ENCODE measurements around the gene PWWP2B.

PWWP2B gene

DNA sequence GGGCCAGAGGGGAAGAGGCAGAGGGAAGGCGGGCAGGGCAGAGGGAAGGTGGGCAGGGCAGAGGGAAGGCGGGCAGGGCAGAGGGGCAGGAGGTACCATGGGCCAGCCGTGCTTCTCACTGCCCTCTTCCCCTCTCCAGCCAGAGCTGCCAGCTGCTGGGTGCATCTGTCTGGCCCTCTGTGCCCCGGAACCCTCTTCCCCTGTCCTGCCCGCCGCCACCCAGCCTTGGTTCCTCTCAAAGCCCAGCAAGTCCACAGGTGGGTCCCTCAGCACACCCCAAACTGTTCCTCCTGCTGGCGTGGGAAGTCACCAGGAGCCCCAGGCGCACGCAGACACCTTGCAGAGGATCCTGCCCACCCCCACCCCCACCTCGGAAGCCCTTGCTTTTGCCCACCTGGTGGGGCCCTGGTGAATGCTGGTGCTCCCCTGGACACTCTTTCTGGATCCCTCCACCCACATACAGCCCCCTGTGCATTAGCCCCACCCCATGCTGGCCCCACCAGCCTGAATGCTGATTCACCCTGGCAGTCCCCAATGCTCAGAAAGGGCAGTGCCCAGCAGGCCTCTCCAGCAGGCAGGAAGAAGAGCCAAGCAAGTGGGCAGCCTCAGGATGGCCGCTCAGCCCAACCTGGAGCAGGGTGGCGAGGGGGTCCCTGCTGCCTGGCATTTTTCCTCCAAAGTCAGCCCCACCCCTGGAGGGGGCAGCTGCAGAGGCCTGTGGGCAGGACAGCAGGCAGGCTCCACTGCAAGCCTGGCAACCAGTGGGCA is 1.9 kb upstream of the PWWP2B start:
- DNase-seq (ENCODE audit: low spot score): no peak

DNA sequence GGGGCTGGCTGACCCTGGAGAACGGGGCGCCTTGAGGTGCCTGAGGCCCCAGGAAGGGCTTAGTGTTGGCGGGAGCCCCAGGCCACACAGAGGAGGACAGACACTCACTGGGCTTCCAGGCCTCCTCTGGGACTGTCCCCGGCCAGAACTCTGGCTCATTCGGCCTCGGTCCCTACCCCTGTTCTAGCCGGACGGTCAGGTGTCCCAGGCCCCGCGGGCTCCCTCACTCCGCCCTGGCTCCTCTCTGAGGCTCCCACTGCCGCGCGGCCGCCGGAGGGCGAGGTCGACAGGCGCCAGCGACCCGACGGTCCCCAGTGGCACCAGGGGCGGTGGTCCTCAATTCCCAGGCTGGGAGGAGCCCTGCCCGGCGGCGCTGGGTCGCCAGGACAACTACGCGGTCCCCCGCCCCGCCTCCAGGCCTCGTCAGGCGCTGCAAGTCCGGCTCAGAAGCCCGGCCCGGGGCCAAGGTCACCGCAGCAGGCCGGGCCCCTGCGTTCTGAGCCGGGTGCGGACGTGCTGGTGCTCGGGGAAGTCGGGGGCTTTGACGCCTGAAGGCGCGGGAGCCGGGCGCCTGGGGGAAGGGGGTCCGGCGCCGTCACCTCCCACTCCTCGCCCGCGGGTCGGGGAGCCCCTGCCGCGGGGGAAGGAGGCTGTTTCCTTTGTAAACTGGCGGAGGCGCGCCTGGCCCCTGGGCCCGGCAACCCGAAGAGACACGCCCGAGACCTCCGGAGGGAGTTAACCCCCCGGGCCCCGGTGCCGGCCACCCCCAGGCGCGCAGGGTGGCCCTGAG is 1.1 kb upstream of the PWWP2B start:
- no peak for DNase-seq (ENCODE audit: low spot score)

DNA sequence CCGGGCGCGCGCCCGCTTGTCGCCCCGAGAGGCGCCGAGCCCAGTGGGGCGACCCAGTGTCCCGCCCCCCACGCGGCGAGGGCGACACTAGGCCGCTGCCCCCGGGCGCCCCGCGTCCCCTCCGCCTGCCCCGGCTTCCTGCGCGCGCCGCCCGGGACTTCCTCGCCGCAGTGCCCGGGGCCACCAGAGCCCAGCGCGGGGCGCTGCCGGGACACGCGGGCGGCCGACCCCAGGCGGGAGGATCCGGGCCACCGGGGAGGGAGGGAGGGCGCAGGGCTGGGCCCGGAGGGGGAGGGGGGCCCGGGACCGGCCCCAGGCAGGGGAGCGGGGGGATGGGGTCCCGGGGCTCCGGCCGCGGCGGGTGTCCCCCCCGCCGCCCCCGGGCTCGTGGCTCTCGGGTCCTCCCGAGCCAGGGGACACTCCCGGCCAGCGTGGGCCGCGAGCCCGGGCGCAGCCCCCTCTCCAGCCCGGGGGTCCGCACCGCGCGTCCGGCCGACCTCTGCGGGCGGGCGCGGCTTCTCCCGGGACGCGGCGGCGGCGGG is 435 bp upstream of the PWWP2B start:
- peak; percentile 67 for DNase-seq (ENCODE audit: low spot score)

DNA sequence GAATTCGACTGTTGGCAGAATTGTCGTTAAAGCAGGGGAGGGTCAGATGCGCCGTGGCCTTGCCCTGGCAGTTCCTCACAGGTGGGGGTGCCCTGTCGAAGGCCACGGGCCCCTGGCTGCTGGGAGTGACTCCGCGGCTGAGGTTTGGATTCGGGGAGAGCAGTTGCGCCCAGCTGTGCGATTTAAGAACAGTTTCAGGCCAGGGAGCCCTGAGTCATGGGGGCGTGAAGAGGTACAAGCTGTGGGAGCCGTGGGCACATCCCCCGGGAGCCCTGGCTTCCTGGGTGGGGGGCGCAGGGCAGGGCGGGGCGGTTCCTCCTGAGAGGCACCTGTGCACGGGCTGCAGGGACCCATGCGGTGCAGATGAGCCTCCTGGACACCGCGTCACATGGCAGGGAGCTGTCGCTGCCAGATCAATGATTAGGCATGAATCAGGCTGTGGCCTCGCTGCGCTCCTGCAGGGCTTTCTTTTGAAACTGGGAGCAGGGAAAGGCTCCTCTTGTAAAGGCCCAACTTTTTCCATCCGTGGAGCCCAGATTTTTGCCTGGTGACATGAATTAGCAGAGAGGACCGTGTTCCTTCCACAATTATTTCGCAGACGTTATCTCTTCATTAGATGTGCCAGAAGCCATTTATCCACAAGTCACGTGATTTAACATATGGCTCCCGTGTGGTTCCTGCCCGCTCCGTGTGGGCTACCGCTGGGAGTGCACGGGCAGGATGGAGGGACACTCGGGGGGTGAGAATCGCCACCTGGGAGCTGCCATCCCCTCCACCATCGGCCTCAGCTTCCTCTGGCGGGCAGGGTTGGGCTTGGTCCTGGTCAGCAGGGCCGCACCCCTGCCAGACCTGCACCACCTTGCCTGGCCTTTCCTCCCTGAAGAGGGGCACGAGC is 918 bp downstream of the PWWP2B start:
- no peak for DNase-seq (ENCODE audit: low spot score)

DNA sequence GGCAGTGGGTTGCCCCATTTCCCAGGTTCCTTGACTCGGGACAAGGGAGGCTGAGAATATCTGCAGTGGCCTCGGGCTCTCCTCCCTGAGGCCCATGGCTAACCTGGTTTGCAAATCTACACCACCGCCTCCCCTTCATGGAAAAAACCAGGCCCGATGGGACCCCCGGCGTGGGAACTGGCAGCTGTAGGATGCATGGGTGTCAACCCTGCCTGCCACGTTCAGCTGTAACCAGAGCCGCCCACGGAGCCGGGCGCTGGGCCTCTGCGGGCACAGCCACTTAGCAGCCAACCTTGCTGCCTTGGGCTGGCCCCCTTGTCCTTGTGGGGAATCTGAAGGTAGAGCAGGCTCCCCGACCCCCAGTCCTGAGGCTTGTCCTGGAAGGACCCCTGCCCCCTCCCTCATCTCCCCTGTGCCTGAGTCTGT is 1.6 kb downstream of the PWWP2B start:
- no peak for DNase-seq (ENCODE audit: low spot score)

DNA sequence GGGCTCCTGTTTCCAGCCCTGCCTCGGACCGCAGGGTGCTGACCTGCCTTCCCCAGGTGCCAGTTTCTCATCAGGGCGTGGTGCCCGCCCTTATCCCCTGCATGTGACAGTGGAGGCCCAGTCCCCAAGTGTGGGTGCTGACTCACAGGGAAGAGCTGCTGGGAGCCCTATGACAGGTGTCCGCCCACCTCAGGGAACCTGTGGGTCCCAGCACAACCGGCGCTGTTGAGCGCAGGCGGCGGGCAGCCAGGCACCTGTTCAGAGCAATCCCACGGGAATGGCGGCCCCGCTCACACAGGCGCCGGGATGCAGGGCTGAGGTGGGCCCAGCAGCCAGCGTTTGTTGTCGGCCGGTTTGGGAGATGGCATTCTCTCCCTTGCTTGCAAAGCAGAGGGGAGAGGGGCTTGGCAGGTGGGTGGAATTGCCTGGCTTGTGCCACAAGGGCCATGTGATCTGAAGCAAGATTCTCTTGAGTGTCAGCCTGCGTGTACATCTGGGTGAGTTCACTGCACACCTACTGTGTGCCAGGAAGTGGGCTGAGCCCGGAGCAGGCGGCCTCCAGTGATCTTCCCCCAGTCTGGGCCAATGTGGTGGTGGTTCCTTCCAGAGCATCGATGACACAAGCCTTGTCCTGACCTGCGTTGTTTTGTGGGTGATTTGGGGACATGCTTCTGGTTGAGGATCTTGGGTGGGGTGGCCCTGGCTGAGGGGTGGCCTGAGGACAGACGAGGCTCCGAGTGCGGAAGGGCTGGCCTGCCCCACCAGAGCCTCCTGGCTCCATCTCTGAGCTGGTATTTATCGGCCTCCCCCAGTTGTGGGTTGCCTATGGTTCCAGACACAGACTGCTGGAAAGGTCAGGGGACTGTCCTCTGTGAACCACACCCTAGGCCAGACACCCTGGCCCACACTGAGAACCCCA is 2.4 kb downstream of the PWWP2B start:
- DNase-seq (ENCODE audit: low spot score): no peak

DNA sequence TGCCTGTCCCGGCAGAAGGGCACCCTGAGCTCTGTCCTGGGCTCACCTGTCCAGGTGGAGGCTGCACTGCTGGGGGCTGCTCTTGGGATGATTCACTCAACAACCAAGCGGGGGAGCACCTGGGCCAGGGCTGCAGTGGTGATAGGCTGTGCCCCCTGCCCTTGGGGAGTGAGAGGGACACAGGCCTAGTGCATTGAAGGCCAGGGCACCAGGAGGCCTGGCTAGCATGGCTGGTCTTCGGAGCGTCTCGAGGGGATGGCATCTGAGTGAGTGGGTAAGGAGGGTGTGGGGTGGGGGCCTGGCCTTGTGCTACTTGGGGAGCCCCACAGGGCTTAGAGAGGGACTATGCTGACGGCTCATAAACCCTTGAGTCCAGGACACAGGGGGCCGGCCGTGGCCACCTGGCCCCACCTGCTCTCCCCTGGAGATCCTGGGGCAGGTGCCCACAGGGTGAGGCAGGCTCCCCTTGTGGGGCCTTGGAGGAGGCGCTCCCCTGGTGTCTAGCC is 3.1 kb downstream of the PWWP2B start:
- no peak for DNase-seq (ENCODE audit: low spot score)

DNA sequence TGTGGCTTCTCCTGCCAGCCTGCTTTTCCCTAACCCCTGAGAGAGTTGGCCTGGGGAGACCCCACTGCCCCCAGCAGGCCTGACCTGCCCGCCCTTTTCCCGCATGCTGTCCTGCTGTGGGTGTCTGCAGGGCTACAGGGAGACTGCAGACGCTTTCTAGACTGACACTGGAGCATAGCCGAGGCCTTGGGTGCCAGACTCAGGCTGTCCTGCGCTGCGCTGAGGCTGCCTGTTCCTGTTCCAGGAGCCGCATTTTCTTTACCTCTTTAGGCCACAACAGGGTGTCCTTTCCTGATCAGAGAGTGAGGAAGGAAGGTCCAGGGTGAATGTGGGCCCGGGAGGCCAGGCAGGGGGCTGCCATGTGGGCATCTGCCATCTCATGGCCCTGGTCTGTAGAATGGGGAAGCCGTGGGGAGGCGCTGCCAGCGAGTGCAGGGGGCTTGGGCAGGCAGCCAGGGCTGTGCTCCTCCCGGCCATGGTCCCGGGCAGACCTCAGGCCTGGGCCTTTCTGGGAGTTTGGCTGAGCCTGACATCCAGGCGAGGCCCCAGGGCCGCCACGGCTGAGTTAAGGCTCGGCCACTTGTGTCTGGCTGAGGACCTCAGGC is 3.6 kb downstream of the PWWP2B start:
- DNase-seq (ENCODE audit: low spot score): no peak

DNA sequence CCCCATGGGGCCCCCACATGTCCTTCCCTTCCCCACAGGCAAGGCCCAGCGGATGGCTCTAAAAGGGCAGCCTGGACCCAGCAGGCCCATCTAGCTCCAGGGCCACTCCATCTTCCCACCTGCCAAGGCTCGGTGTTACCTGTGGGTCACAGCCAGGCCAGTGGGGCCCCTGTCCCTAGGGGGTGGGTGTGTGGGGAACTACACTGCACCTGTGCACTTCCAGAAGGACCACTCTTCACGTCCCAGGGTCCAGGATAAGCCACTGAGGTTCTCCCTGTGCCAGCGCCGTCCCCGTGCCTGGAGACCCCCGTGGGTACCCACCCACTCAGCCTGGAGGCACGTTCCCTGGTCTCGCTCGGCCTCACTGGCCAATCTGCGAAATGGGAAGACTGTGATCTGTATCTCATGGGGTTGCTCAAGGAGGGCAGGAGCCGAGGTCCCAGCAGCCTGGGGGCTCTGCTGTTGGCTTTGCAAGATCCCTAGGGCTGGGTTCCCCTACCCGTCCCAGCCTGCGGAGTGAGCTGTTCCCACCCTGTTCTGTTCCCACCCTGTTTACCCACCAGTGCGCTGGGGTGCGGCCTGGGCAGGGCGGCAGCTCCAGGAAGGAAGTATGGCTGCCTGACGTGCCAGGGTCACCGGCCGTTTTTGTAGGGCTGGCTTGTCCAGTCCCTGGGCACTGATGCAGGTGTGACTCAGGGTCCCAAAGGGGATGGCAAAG is 4.6 kb downstream of the PWWP2B start:
- DNase-seq (ENCODE audit: low spot score): no peak

DNA sequence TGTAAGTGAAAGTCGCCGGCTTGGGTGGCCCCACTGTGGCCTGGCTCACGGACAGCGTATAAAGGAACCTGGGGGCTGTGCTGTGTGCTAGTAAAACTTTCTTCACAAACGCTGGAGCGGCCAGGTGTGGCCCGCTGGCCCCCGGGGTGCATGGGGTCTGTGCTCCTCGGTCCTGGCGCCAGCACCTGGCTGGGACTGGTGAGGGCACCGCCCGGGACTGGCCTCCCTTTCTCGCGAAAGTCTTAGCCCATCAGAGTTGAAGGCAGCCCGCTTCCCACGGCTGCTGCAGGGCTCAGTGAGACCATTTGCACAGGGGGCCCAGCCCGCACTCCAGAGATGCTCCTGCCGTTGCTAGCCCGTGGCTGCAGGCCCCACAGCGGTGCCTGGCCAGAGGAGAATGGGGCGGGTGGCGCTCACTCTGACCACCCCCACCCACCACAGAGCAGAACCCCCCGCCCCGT is 5.8 kb downstream of the PWWP2B start:
- DNase-seq (ENCODE audit: low spot score): no peak

DNA sequence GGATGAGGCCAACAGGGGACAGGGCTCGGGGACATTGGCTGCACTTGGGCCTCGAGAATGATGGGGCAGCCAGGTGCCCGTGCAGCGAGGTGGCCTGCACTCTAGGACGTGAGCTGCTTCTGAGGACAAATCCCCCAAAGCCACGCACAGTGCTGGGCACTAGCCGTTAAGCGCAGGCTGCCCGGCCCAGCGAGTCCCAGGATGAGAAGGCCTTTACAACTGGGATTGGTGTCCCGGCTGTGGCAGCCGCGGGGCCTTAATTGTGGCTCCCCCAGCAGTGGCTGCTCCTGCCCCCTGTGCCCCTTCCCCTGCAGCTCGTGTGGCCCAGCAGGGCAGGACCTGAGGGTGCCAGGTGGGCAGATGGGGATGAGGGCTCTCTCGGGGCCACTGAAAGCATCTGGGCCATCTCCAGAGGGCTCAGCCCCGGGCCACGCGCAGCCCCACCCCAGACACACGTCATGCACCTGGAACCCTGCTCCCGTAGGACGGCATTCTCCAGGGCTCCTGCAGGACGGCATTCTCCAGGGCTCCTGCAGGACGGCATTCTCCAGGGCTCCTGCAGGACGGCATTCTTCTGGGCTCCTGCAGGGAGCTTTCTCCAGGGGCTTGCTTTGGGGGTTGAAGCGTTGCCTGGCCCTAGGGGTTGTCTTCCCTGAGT is 6.6 kb downstream of the PWWP2B start:
- no peak for DNase-seq (ENCODE audit: low spot score)

DNA sequence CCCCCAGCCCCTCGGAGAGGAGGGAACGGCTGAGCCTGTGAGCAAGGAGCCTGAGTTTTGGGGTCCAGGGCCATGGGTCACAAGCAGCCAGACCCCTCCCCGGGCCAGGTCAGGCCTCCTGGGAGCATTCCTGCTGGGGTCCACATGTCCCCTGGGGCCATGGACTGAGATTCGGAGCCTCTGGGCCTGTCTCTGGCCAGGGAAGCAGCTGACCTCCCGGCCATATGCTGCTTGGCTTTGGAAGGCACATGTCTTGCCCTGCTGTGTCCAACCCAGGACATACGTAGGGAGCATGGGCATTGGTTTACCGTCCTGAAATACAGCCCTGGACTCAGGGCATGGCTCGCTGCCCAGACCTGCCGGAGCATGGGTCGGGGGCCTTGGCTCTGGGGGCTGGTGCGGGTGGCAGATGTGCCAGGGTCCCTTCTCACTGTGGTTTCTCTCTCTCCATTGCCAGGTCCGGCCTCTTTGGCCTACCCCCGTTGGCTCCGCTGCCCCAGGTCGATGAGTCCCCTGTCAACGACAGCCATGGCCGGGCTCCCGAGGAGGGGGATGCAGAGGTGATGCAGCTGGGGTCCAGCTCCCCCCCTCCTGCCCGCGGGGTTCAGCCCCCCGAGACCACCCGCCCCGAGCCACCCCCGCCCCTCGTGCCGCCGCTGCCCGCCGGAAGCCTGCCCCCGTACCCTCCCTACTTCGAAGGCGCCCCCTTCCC is 7.3 kb downstream of the PWWP2B start:
- no peak for DNase-seq (ENCODE audit: low spot score)

DNA sequence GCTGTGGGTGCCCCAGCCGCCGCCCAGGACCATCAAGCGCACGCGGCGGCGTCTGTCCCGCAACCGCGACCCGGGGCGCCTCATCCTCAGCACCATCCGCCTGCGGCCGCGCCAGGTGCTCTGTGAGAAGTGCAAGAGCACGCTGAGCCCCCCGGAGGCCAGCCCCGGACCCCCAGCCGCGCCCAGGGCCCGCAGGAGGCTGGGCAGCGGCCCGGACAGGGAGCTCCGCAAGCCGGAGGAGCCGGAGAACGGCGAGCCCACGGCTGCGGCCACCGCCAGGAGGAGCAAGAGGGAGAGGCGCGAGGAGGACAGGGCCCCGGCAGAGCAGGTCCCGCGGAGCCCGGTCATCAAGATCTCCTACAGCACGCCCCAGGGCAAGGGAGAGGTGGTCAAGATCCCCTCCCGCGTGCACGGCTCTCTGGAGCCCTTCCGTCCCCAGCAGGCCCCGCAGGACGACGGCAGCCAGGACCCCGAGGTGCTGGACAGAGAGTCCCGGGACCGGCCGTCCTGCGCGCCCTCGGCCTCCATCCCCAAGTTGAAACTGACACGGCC is 8.0 kb downstream of the PWWP2B start:
- DNase-seq (ENCODE audit: low spot score): no peak

DNA sequence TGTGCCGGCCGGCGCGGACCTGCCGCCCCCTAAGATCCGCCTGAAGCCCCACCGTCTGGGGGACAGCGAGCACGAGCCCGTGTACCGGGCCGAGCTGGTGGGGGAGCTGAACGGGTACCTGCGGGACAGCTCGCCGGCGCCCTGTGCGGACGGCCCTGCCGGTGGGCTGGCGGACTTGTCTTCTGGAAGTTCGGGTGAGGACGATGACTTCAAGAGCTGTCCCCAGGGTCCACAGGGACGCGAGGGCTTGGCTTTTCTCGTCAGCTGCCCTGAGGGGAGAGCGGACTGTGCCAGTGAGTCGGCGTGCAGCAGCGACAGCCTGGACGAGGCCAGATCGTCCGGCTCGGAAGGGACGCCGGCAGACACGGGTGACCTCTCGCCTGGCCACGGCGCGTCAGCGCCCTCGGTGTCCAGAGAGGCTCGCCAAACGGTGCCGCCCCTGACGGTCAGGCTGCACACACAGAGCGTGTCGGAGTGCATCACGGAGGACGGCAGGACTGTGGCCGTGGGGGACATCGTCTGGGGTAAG is 8.5 kb downstream of the PWWP2B start:
- no peak for DNase-seq (ENCODE audit: low spot score)

DNA sequence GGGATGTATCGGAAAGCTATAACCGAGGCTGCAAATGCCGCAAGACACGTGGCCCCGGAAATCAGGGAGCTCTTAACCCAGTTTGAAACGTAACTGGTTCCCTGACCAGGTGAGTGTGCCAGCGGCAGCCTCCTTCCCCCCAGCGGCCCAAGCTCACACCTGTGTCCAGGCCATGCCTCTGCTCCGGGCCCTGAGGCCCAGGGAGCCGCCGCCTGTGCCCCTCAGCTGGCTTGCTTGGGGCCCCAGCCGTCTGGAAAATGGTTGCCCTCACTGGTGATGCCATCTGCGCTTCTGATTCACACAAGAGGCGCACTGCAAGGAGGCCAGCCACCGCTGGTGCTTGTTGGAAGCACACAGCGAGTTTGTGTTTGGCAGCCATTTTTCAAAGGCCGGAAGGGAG is 9.2 kb downstream of the PWWP2B start:
- DNase-seq (ENCODE audit: low spot score): no peak

DNA sequence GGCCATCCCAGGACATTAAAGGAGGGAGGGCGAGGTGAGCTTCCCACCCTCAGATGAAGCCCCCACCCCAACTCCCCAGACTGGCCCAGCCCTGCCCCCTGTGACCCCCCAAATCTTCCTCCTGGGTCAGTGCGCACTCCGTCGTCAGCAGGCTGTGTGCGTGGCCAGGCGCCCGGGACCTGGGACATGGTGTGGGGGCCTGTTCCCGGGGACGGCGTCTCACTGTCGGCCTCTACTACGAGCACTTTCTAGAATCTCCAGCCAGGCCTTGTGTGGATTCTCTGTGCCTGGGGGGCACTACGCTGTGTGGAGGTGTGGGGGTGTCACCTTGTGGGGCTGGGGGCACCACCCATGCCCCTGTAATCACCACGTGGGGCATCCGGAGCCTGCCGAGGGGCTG is 9.8 kb downstream of the PWWP2B start:
- no peak for DNase-seq (ENCODE audit: low spot score)

DNA sequence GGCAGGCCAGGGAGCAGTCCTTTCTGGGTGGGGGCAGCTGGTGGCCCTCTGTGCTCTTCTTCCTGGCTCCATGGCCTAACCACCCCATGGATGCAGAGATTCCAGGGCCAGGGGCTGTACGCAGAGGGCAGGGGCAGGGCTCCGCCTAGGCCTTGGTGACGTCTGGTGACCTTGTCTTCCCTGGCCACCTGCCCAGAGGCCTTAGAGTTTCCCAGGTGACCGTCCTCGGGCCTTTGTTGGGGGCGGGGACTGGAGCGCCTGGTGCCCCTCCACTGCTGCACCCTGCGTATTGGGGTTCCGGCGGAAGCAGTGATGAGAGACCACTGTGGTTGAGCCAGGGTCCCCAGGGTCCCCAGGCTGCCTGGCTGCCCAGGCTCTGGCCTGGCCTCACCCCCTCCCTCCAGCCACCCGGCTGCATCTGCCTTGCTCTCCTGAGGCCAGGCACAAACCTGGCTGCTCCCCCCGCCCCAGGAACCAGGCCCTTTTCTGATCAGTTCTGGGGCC is 10.3 kb downstream of the PWWP2B start:
- no peak for DNase-seq (ENCODE audit: low spot score)

DNA sequence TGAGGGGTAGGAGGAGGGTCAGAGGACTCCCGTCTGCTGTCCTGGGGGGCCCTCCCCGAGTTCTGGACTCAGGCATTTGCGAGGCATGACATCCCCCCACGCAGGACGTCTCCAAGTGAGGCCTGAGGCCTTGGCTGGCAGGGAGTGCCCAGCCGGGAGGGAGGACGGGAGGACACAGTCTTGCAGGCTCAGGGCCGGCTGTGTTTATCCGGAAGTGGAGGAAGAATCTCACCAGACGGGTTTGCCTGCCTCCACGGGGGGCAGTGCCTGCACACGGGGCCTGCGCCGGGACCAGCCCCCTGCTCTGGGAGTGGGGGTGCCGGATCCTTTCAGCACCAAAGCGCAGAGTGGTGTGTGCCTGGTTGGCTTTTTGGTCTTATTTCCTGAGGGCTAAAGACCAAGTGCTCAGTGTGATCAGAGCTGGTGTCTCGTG is 10.9 kb downstream of the PWWP2B start:
- DNase-seq (ENCODE audit: low spot score): no peak

Data from germinal center (tissue), 1 donor.